Measurements from ENCODE around the gene RHOF.
"Not testable (repeated sequence)": the region's sequence is repeated elsewhere in the genome, so short reads cannot be mapped to it uniquely, and the experiment has no call there.

RHOF gene

GRCh38 chr12:121775501-121775900 is 18.0 kb downstream of the RHOF start:
- no peak for DNase-seq (ENCODE audit: low read depth in 2 of 2)

GRCh38 chr12:121774968-121775474 is 18.5 kb downstream of the RHOF start:
- no peak for DNase-seq (ENCODE audit: low read depth in 2 of 2)

- peak in 1 of 2 donors; percentile 64 for DNase-seq (ENCODE audit: low read depth in 2 of 2)
These were observed 20.3 kb downstream of the RHOF start for GRCh38 chr12:121773011-121773777.

GRCh38 chr12:121770813-121771625 is 22.5 kb downstream of the RHOF start:
- no peak for DNase-seq (ENCODE audit: low read depth in 2 of 2)

- DNase-seq (ENCODE audit: low read depth in 2 of 2): no peak
These were observed 23.1 kb downstream of the RHOF start for GRCh38 chr12:121770388-121770787.

GRCh38 chr12:121769831-121770301 is 23.6 kb downstream of the RHOF start:
- no peak for DNase-seq (ENCODE audit: low read depth in 2 of 2)

- DNase-seq (ENCODE audit: low read depth in 2 of 2): no peak
These were observed 24.1 kb downstream of the RHOF start for GRCh38 chr12:121769297-121769830.

- DNase-seq (ENCODE audit: low read depth in 2 of 2): no peak
These were observed 25.9 kb downstream of the RHOF start for GRCh38 chr12:121767525-121768016.

GRCh38 chr12:121766290-121767039 is 27.0 kb downstream of the RHOF start:
- no peak for DNase-seq (ENCODE audit: low read depth in 2 of 2)

GRCh38 chr12:121765573-121765972 is 27.9 kb downstream of the RHOF start:
- DNase-seq (ENCODE audit: low read depth in 2 of 2): no peak

GRCh38 chr12:121764808-121765207 is 28.7 kb downstream of the RHOF start:
- DNase-seq (ENCODE audit: low read depth in 2 of 2): no peak

GRCh38 chr12:121762269-121762668 is 31.2 kb downstream of the RHOF start:
- DNase-seq (ENCODE audit: low read depth in 2 of 2): no peak

GRCh38 chr12:121758536-121758935 is 35.0 kb downstream of the RHOF start:
- not testable (repeated sequence) for DNase-seq (ENCODE audit: low read depth in 2 of 2)

GRCh38 chr12:121755591-121755990 is 37.9 kb downstream of the RHOF start:
- no peak for DNase-seq (ENCODE audit: low read depth in 2 of 2)

- DNase-seq (ENCODE audit: low read depth in 2 of 2): no peak
These were observed 38.7 kb downstream of the RHOF start for GRCh38 chr12:121754836-121755235.

GRCh38 chr12:121753844-121754264 is 39.6 kb downstream of the RHOF start:
- DNase-seq (ENCODE audit: low read depth in 2 of 2): no peak

- no peak for DNase-seq (ENCODE audit: low read depth in 2 of 2)
These were observed 41.6 kb downstream of the RHOF start for GRCh38 chr12:121751749-121752351.

GRCh38 chr12:121751034-121751433 is 42.5 kb downstream of the RHOF start:
- DNase-seq (ENCODE audit: low read depth in 2 of 2): no peak

GRCh38 chr12:121750507-121750955 is 43.0 kb downstream of the RHOF start:
- DNase-seq (ENCODE audit: low read depth in 2 of 2): no peak

GRCh38 chr12:121749267-121749666 is 44.2 kb downstream of the RHOF start:
- no peak for DNase-seq (ENCODE audit: low read depth in 2 of 2)

Measured in activated CD8-positive, alpha-beta memory T cell treated with anti-CD3 and anti-CD28 coated beads for 4 hours (primary cell).